ENCODE results near the gene LGALS3.

The LGALS3 gene

GRCh38 chr14:55191203-55192053 lies 62.4 kb downstream of the LGALS3 start, which contains the start of gene DLGAP5:
TSS of gene DLGAP5 (minus strand) at chr14:55191585. CDS start at chr14:55189179, 2,406 bp downstream.
- DNase-seq = peak; percentile 99 to 100 (median 99)

GRCh38 chr14:55192054-55192621 lies 63.1 kb downstream of the LGALS3 start:
- peak in 2 of 3 experiments; percentile 39 to 43 for DNase-seq

GRCh38 chr14:55194656-55195355 lies 65.8 kb downstream of the LGALS3 start:
- DNase-seq = no peak

Data from NCI-H1417 (cell line).